HG03565 (cell line): ENCODE data around the gene TMEM53.
A peak's percentile ranks its signal among the peaks of the same experiment; 100 is the strongest.
"Not testable (repeated sequence)": the region's sequence is repeated elsewhere in the genome, so short reads cannot be mapped to it uniquely, and the experiment has no call there.

ENCODE experiments used
- ATAC-seq: cut with Tn5 transposase; IDR thresholded peaks from one replicate; pipeline ENCODE4 v1.9.1; 2021; ENCODE audit warnings: mild to moderate bottlenecking, moderate library complexity; ENCODE audit not compliant: unreplicated experiment

The TMEM53 gene

DNA sequence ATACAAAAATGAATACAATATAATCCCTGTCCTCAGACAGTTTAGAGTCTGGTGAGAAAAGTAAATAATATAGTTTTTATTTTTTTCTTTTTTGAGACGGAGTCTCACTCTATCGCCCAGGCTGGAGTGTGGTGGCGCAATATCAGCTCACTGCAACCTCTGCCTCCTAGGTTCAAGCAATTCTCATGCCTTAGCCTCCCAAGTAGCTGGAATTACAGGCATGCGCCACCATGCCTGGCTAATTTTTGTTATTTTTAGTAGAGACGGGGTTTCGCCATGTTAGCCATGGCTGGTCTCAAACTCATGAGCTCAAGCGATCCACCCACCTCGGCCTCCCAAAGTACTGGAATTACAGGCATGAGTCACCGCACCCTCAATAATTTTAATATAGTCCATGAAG lies 25.1 kb upstream of the TMEM53 start:
- not testable (repeated sequence) for ATAC-seq

DNA sequence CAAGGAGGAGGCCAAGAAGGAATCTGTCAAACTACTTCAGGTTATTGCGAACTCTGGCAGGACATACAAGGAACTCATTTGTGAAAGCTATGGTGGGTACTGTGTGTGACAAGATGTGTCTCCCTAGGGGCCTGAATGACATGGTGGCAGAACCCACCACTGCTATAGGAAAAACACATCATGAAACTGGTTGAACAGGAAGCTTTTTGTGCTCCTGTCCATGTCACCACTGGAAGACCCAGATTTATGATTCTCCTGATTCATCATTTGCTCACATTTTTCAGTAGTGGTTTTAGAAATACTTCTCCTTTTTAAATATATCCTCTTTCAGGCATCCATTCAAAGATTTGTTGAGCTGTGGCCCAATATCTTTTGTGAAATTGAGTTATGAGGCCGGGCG lies 23.9 kb upstream of the TMEM53 start:
- ATAC-seq: no peak

DNA sequence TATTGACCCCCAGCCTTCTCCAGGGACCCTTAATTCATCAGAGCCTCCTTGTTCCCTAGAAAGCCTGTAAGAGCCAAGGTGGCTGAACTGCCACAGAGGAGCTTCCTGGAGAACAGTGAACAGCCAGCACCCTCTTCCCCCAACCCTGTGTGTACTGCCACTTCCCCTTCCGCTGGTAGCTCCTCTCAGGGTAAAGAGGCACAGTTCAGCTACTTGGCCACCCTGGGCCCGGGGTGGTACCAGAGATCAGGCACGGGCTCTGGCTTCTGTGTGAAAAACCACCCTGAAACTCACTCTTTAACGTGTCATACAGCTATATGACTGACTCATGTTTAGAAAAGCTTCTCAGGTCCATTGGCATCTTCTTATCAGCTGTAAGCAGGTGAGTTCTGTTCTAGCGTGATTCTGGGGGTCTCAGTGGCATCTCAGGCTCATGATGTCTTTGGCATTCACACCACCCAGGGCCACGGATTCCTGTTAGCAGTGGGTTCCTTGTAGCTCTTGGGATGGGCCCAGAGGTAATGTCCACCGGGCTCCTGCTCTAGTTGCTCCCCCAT lies 22.6 kb upstream of the TMEM53 start:
- ATAC-seq: no peak

DNA sequence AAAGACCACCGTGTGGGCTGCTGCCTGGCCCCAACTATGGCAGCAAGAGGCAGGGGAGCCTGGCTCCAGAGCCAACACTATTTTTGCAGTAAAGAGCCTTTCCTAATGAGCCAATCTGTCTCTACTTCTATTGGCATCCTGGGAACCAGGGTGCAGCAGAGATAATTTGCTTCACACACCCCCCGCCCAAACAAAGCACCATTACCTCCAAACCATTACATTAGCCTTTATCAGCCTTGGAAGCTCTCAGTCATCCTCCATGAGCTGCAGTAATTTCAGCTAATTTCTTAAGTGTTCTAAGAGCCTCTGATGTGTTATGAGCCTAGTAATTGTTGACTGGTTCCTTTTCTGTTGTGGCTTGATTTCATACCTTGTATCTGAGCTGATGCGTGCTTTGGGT lies 21.8 kb upstream of the TMEM53 start:
- no peak for ATAC-seq

DNA sequence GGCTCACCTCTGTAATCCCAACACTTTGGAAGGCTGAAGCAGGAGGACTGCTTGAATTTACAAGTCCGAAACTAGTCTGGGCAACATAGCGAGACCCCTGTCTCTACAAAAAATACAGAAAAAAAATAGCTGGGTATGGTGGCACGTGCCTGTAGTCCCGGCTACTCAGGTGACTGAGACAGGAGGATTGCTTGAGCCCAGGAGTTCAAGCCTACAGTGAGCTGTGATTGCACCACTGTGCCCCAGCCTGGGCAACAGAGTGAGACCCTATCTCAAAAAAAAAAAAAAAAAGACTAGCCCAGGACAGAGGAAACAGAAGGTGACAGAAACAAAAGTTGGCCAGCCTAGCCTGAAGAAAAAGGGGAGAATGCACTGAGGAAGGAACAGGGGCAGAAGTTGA lies 21.4 kb upstream of the TMEM53 start:
- no peak for ATAC-seq

DNA sequence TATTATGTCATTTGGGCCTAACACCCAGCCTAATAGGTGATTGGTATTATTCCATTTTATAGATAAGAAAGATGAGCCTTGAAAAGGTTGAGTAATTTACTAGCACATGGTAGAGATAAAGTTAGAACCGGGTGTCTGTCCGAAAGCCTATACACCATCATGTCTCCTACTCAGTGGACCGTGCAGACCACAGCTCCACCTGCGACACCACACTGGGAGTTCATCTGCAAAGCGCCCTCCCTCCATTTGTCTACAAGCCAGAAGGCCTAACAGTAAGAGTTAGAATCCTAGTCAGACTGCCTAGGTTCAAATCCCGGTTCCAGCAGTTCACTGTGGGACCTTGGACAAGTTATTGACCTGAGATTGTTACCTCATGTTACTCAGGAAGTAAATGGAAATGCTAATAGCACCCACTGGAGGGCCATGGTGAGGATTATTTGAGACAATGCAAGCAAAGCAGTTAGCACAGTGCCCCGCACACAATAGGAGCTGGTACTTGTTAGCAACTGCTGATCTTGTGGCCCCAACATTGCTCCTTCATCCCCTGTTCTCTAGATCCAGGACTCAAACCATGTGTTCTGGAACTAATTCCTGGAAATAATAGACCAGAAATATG lies 20.7 kb upstream of the TMEM53 start:
- peak; percentile 53 for ATAC-seq

DNA sequence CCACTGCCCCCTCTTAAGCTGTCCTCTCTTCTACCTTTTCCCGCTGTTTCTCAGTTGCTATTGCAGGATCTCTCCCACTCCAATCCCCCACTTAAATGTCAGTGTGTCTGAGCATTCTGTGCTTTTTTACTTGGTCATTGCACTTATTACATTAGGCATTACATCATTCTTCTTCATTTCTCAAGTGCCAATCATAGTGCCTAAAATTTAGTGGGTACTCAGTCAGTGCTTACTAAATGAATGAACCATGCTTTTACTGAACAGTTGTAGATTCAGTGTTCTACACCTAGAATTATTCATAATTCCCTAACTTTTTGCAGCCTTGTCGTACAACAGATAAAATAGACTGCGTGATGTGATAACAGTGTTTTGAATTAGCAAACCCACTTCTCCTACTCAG lies 19.6 kb upstream of the TMEM53 start:
- no peak for ATAC-seq

DNA sequence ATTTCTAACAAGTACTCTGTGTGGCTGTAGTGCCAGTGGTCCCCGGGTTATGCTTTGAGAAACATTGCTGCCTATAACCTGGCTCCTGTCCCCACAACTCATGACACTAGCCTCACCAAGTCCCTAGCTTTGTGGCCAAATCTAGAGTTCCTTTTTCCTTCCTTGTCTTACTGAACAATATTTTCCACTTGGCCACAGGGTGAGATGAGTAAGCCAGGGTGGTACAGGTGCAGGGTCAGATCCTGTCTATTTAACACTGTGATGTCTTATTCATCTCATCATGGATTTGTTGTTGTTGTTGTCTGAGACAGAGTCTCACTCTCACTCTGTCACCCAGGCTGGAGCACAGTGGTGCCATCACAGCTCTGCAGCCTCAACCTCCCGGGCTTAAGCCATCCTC lies 18.9 kb upstream of the TMEM53 start:
- ATAC-seq: no peak

DNA sequence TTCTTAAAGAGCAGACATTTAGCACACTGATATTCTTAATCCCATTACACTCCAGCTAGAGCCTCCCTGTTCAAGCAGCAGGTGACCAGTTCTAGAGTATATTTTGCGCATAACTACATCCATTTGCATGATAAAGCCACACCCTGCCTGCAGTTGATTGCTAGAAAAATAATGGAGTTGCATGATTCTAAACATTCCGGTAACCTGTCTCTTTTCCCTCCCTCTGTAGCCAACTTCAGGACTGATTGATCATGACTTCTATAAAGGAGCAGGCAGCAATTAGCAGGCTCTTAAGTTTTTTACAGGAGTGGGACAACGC lies 15.1 kb upstream of the TMEM53 start:
- ATAC-seq: no peak

DNA sequence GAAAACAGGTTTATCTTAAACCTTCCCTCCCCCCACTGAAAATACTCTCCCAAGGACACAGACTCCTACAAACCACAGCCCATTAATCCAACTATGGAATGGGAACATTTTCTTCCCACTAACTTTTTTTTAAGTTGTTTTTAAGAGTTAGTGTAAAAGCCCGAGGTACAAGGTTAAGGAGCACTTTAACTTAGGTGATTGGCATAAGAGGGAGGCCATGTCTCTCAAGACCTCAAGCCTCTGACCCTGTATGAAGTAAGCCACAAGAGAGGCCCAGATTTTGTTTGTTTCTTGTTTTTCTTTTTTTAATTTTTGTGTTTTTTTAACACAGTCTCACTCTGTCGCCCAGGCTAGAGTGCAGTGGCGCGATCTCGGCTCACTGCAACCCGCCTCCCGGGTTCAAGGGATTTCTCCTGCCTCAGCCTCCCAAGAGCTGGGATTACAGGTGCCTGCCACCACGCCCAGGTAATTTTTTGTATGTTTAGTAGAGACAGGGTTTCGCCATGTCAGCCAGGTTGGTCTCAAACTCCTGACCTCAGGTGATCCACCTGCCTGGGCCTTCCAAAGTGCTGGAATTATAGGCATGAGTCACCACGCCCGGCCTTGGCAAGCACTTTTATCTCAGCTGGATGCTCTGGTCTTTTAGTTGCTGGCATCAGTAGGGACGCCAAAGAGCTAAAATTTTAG lies 14.6 kb upstream of the TMEM53 start:
- no peak for ATAC-seq

DNA sequence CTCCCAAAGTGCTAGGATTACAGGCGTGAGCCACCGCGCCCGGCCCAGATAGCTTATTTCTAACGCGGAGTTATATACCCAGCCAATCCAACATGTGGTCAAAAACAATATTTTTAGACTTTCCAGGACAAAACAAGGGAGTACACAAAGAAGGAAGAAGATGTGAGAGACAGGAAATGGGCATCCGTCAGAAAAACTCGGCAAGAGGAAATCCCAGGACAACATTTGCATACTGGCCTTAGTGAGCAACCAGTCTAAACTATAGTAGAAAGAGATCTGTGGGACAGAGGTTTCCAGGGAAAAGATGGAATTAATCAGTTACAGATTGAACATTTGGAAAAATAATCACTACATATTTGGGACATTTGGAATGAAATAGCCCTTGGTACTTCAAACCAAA lies 11.6 kb upstream of the TMEM53 start:
- ATAC-seq: no peak

DNA sequence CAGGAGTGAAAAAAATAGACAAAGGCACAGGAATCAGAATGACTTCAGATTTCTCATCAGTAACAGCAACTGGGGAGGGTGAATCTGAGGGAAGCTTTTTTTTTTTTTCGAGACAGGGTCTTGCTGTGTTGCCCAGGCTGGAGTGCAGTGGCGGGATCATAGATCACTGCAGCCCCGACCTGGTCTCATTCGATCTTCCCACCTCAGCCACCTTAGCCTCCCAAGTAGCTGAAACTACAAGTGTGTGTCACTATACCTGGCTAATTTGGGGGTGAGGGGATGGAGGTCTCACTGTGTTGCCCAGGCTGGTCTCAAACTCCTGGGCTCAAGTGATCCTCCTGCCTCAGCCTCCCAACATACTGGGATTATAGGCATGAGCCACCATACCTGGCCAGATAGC lies 10.9 kb upstream of the TMEM53 start:
- ATAC-seq: no peak

DNA sequence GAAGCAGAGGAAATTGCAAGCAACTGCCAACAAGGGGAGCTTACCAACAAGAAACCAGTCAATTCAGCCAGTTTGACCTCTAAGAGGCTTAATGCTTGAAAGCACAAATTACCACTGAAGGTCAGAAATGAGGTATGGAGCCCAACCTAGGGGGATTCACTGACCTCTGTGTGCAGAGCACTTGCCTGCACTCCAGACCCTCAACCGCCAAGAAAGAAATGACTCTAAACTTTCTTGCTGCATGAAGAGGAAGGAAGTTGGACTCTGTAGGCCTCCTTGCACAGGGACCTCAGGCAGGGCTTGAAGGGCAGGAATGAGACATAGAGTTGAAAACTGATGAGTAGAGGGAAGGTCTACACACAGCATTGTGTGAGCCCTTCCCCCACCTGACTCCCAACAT lies 10.2 kb upstream of the TMEM53 start:
- peak; percentile 80 for ATAC-seq

DNA sequence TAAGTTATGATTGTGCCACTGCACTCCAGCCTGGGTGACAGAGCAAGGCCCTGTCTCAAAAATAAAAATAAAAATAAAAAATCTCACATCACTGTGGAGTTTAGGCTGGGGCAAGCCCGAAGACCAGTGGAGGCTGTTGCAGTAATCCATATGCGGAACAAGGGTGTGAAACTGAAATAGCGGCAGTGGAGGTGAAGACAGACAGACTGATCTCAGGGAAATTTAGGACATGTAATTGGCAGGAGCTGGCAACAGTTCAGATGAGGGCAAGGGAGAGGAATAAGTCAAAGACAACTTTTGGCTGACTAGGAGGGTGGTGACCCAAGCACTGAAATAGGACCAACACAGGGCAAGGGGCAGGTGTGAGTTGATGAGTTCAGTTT lies 8.6 kb upstream of the TMEM53 start:
- no peak for ATAC-seq

DNA sequence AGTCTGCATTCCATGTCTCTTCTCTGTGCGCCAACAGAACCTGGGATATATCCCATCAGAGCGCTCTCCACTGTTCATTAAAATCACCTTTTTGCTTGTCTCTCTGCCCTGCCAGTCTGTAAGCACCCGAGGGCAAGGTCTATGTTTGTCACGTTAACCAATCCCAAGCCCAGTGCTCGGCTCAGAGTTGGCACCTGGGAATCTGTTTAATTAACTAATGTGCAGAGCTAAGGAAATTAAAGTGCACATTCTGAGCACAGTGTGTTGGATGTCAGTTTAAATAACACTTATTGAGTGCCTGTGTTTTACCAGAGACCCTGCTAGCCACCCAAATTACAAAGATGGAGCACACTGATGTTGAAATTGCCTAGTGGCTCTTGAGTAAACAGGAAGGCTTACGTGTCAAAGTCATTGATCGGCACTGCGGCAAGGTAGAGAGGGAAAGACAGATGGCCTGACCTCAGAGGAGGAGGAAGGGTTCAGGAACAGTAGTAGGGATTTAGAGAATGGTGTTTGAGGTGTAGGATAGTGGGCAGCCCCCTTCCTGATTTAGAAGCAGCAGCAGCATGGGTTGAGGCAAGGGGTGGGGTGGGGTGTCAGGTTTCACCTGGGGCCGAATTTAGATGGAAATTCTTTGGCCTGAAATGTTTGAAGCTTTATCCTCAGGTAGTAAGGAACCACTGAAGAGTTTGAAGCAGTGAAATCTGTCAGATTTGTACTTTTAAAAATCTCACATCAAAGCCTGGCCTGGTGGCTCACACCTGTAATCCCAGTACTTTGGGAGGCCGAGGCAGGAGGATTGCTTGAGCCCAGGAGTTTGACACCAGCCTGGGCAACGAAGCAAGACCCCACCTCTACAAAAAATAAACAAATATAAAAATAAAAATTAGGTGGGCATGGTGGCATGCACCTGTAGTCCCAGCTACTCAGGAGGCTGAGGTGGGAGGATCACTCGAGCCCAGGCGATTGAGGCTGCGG lies 7.9 kb upstream of the TMEM53 start:
- no peak for ATAC-seq

DNA sequence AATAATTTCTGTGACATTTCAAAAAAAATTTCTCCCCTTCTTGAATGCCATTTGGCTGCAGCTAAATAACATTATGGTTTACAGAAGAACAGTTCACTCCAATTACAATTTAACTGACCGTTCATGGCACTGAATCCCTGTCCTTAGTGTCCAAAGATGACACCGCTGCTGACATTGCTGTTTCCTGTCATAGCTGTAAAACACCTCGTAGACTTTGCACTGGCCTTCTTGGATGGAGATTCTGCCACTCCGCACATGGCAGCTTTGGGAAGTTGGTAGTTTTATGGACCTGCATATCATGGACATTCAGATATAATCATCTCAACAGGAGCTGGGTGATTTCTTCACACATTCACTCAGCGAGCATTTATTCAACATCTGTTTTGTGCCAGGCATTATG lies 5.2 kb upstream of the TMEM53 start:
- no peak for ATAC-seq

DNA sequence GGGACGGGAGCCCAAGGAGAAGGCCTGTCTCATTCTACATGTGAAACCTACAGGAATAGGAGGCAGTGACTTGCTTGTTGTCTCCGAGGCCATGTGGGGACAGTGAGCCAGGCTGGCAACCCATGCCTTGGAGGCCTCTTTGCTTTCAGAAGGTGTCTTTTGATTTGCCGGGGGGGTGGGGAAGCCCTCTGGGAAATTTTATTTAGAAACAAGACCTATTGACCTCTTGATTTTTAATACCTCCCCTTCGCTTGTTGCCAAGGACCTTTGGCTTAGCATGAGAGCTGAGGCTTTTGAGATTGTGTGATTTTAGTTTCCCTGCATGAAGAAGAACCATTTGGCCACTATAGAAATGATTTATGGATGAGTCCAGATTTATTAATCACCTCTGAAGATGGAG lies 4.3 kb upstream of the TMEM53 start:
- no peak for ATAC-seq

DNA sequence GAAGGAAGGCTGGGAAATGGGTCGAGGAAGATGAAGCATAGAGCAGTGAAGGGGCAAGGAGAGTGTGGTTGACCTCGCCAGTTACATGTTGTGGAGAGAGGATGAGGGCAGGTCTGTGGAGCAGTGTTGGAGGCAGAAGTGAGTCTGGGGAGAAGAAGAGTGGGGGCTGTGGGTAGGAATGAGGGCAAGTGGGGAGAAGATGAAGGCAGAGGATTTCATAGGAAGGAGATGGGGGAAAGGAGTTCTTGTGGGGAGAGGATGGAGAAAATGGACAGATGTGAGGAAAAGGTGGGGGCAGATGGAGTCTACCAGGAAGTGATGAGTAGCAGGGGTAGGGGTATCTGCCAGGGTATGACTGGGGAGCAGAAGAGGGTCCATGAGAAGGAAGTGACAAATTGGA lies 3.8 kb upstream of the TMEM53 start:
- no peak for ATAC-seq

DNA sequence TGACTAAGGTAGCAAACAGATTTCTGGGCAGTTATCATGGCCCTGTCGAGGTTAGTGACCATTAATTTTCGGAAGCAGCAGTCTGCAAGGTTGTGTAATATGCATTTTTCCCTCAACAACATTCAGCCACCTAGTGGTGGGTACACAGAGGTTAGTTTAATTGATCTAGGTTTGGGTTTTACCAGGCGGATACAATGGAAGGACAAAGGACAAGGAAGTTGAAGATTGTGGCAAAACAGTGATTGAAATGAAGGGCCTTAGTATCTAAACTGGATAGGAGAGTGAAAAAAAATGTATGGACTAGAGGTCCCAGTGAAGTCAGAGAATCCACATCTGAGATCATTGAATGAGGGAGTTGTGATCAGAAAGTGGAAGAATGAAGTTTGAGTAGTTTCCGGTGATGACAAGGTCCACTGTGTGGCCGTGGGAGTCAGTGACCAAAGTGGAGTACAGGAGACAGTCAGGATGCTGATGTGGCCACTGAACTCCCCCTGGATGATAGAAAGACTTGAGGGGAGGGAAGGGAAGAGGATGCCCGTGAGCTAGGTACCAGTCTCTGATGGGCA lies 3.0 kb upstream of the TMEM53 start:
- ATAC-seq: no peak

DNA sequence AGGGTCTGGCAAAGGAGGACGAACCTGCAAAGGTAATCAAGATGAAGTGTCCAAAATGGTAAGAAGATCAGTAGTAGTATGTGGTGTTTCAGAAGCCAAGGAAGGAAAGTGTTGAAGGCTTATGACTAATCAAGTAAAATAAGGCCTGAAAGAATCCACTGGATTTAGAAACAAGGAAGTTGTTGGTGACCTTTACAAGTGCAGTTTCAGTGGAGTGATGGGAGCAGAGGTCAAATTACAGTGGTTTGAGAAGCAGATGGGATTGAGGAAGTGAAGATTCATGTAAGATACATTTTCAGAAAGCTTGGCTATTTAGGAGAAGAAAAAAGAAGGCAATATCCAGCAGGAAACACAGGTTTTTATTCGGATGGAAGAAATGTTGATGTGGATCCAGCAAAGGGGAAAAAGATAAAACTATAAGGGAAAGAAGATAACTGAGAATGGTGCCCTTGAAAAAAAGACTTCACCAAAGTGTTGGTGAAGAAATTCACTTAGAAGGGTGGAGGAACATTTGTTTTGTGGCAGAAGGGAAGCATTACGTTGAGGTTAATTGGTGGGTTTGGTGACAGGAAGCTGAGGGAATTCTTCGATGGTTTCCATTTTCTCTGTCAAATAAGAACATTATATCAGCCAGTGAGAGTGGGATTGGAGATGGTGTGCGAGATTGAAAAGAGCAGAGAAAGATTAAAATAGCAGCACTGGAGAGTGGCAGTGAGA lies 2.4 kb upstream of the TMEM53 start:
- no peak for ATAC-seq

DNA sequence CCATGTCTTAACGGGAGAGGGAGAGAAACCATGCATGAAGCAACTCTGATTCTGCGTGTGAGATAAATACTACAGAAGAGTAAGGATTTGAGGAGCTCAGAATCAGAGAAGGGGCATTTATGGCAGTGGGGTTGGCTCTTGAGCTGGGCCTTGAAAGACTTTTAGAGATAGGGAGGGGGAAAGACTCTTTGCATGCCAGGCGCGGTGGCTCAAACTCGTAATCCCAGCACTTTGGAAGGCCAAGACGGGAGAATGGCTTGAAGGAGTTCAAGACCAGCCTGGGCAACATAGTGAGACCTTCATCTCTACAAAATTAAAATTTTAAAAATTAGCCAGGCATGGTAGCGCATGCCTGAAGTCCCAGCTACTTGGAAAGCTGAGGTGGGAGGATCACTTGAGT lies 905 bp upstream of the TMEM53 start:
- no peak for ATAC-seq
